Panc1 (cell line): ENCODE measurements around the gene SUPT6H. TPM values are rescaled to one million over a fixed set of nuclear protein-coding genes. Genes with fewer than 3 reads are reported as not detected.

Experiments
- ATAC-seq: fragments of 200-7000 bp; cut with Tn5 transposase; 2 replicates; pipeline ENCODE4 v1.9.1; 2020; ENCODE audit warnings: mild to moderate bottlenecking, moderate library complexity
- BruUV-seq: library from RNA; stranded (reverse); fragments of 400-500 nt; replicated peaks from 2 replicates; lab custom pipeline; 2021; lab: Mats Ljungman, UMichigan
- CTCF ChIA-PET: fragments of 300-600 bp; sonication (Branson Sonifier 250); formaldehyde crosslinking; loops from one replicate; lab custom pipeline; 2022; ENCODE audit warnings: antibody characterized with exemption; lab: Charles Lee
- POLR2A ChIA-PET: fragments of 300-600 bp; sonication (Branson Sonifier 250); formaldehyde crosslinking; loops from one replicate; lab custom pipeline; 2022; ENCODE audit warnings: antibody characterized with exemption; lab: Charles Lee
- DNase-seq: peaks from one replicate; pipeline ENCODE4 v3.0.0-alpha.2; 2010; ENCODE audit warnings: low read depth, low spot score
- H3K27ac ChIP-seq: 2 replicates; pipeline ENCODE4 v1.5.1; 2011; ENCODE audit warnings: mild to moderate bottlenecking, low read length, inconsistent platforms
- H3K27me3 ChIP-seq: fragments of 200-500 bp; sonication (Bioruptor generic); 2 replicates; pipeline ENCODE4 v1.6.0; 2014; ENCODE audit warnings: low read length, inconsistent platforms; ENCODE audit not compliant: control insufficient read depth, insufficient read depth
- H3K36me3 ChIP-seq: fragments of 200-500 bp; sonication (Bioruptor generic); 2 replicates; pipeline ENCODE4 v1.5.1; 2014; ENCODE audit warnings: inconsistent platforms, mild to moderate bottlenecking, low read length, moderate library complexity; ENCODE audit not compliant: control insufficient read depth, insufficient read depth
- H3K4me1 ChIP-seq: 2 replicates; pipeline ENCODE4 v1.5.1; 2011; ENCODE audit warnings: inconsistent platforms, mild to moderate bottlenecking, low read length, moderate library complexity; ENCODE audit not compliant: control insufficient read depth, insufficient read depth
- H3K4me3 ChIP-seq, 2 experiments: 2 replicates each; pipeline ENCODE4 v1.5.1; 2011 to 2012; ENCODE audit warnings: low read depth in 2 of 2, low read length in 2 of 2, mild to moderate bottlenecking in 2 of 2, inconsistent platforms in 1 of 2, moderate library complexity in 1 of 2
- H3K9me3 ChIP-seq: fragments of 200-500 bp; sonication (Bioruptor generic); 2 replicates; pipeline ENCODE4 v1.5.1; 2014; ENCODE audit warnings: low read depth, mild to moderate bottlenecking, inconsistent platforms, low read length, moderate library complexity; ENCODE audit not compliant: control insufficient read depth, insufficient read depth
- CTCF ChIP-seq: fragments of 450-650 bp; IDR thresholded peaks from 2 replicates; pipeline ENCODE4 v1.5.1; 2017; ENCODE audit warnings: mild to moderate bottlenecking
- POLR2AphosphoS5 ChIP-seq: IDR thresholded peaks from 2 replicates; pipeline ENCODE4 v1.6.1; 2012; ENCODE audit warnings: mild to moderate bottlenecking, low read depth, low read length, moderate library complexity
- REST ChIP-seq, 2 experiments: IDR thresholded peaks; 2 replicates each; pipeline ENCODE4 v1.6.1; 2011 to 2012; ENCODE audit warnings: low read depth in 2 of 2, control low read depth in 1 of 2, low read length in 1 of 2, mild to moderate bottlenecking in 1 of 2, moderate library complexity in 1 of 2; ENCODE audit not compliant: insufficient read depth in 1 of 2
- SIN3A ChIP-seq: IDR thresholded peaks from 2 replicates; pipeline ENCODE4 v1.6.1; 2012; ENCODE audit warnings: low read depth, mild to moderate bottlenecking, low read length, moderate library complexity, borderline replicate concordance; ENCODE audit not compliant: insufficient read depth
- TCF7L2 ChIP-seq: IDR thresholded peaks from 2 replicates; pipeline ENCODE4 v1.6.1; 2011; ENCODE audit warnings: mild to moderate bottlenecking, low read depth, low read length, inconsistent platforms
- in situ Hi-C: cut with HindIII; loops from 2 replicates; pipeline ENCODE4 v1.10.0; 2016; ENCODE audit warnings: low sequenced_read_pairs, low pct_unique_long_range_greater_than_20kb
- intact Hi-C: fragments of 100-400 bp; cut with micrococcal nuclease; formaldehyde crosslinking; loops from one replicate; pipeline ENCODE4 v1.10.0; 2022; ENCODE audit not compliant: unreplicated experiment
- total RNA-seq: library from RNA; stranded (reverse); gene quantifications from one replicate; pipeline ENCODE4 v1.2.1, GENCODE V29; 2021; ENCODE audit not compliant: unreplicated experiment

SUPT6H gene
- total RNA-seq, 1 experiment from 2014 or later: 108 TPM

- peak within 1 kb of the TSS; percentile 99 for H3K27ac ChIP-seq
- ATAC-seq (peak; percentile 85), DNase-seq (no peak)
- TSS peak; percentile 97 for BruUV-seq
- intact Hi-C loops: no loop called here
- peak within 1 kb of the TSS; percentile 89 to 99 for H3K4me3 ChIP-seq
- H3K4me1 ChIP-seq: peaks cover 39% of the 10 kb centered on the region
- in situ Hi-C loops: no loop called here
- no peaks in the 10 kb centered on the region for H3K27me3 ChIP-seq
- H3K36me3 ChIP-seq: no peaks in the 10 kb centered on the region; the same call in 1 of the 2 replicates
- H3K9me3 ChIP-seq: no peaks in the 10 kb centered on the region
- POLR2A ChIA-PET: interaction anchor here (0.6 to 1.7 kb wide), 4 partner anchors 10 to 565 kb away, joined by 3 to 26 read pairs (median 6); partner anchors contain the start of gene NEK8
- TF ChIP-seq POLR2AphosphoS5 (peak; percentile 57), REST (IDR thresholded peaks at IDR 0.05; ENCODE audit: insufficient read depth in 1 of 2, low read depth in 2 of 2, low read length in 1 of 2) (no peak), SIN3A (peak; percentile 32; the same call in 1 of the 2 replicates), CTCF (no peak), TCF7L2 (peak; percentile 57; the same call in 1 of the 2 replicates)
- CTCF ChIA-PET: interaction anchor here (0.5 to 1.5 kb wide), 4 partner anchors 11 to 245 kb away, joined by 3 to 13 read pairs (median 10); partner anchors contain the start of gene TLCD1
These were observed 81.5 kb downstream of the SUPT6H start, which contains the start of gene TRAF4 for GRCh38 chr17:28743243-28744103. Gene TRAF4, plus strand, starts transcription at chr17:28744011. Its CDS starts 102 bp downstream, at chr17:28744113.

- H3K4me3 ChIP-seq: peak overlapping the region; percentile 89 to 99
- ChIA-PET CTCF (interaction anchor here (1.5 to 8.4 kb wide), 2 partner anchors 17 kb away, joined by 13 to 123 read pairs; partner anchors contain the start of genes NEK8 and TLCD1), POLR2A (interaction anchor here (0.6 to 1.8 kb wide), 4 partner anchors 9 to 25 kb away, joined by 3 to 26 read pairs (median 8); partner anchors contain the start of genes NEK8 and RPL23A)
- H3K9me3 ChIP-seq: no peaks in the 10 kb centered on the region
- H3K4me1 ChIP-seq: peaks cover 48% of the 10 kb centered on the region
- H3K27me3 ChIP-seq: no peaks in the 10 kb centered on the region
- TF ChIP-seq TCF7L2: peak; percentile 27; the same call in 1 of the 2 replicates
- TF ChIP-seq REST (IDR thresholded peaks at IDR 0.05; ENCODE audit: insufficient read depth in 1 of 2, low read depth in 2 of 2, low read length in 1 of 2): no peak
- peak overlapping the region; percentile 99 for H3K27ac ChIP-seq
- ATAC-seq (peak; percentile 6; the same call in 1 of the 2 replicates), DNase-seq (no peak)
- H3K36me3 ChIP-seq: no peaks in the 10 kb centered on the region; the same call in 1 of the 2 replicates
- intact Hi-C loops: no loop called here
- BruUV-seq: TSS peak; percentile 85
- in situ Hi-C loops: no loop called here
These were observed 82.3 kb downstream of the SUPT6H start for GRCh38 chr17:28744104-28744971.
